Uterus (tissue), 4 donors: ENCODE measurements around the gene PDLIM4. TPM values are rescaled to one million over a fixed set of nuclear protein-coding genes. Genes with fewer than 3 reads are reported as not detected.

Source experiments
- DNase-seq, 2 donors: peaks; one replicate each; pipeline ENCODE4 v3.0.0-alpha.2; 2019 to 2020
- H3K27ac ChIP-seq, 2 donors: fragments of 200-600 bp; sonication (generic); 1 replicate in 1 of 2; 2 replicates in 1 of 2; pipeline ENCODE4 v1.5.1; 2016 to 2018
- H3K27me3 ChIP-seq, 2 donors: fragments of 200-600 bp; sonication (generic); one replicate each; pipeline ENCODE4 v1.5.1; 2018 to 2019; ENCODE audit warnings: control low read depth in 1 of 2
- H3K36me3 ChIP-seq, 2 donors: fragments of 200-600 bp; sonication (generic); one replicate each; pipeline ENCODE4 v1.5.1; 2019; ENCODE audit warnings: control low read depth in 1 of 2
- H3K4me1 ChIP-seq, 2 donors: fragments of 200-600 bp; sonication (generic); one replicate each; pipeline ENCODE4 v1.5.1; 2018 to 2019; ENCODE audit warnings: control low read depth in 1 of 2
- H3K4me3 ChIP-seq, 2 donors: fragments of 200-600 bp; sonication (generic); 1 replicate in 1 of 2; 2 replicates in 1 of 2; pipeline ENCODE4 v1.5.1; 2018 to 2019; ENCODE audit warnings: mild to moderate bottlenecking in 1 of 2
- H3K9me3 ChIP-seq, 2 donors: fragments of 200-600 bp; sonication (generic); one replicate each; pipeline ENCODE4 v1.5.1; 2019; ENCODE audit warnings: control low read depth in 1 of 2
- CTCF ChIP-seq, 4 experiments: fragments of 200-600 bp in 2 of 4; fragments of 450-650 bp in 2 of 4; sonication (generic) in 2 of 4; IDR thresholded peaks; one replicate each; pipeline ENCODE4 v1.5.1; 2016 to 2019; ENCODE audit warnings: antibody characterized with exemption in 4 of 4, mild to moderate bottlenecking in 2 of 4, moderate library complexity in 1 of 4
- POLR2A ChIP-seq, 2 donors: fragments of 450-650 bp; IDR thresholded peaks; one replicate each; pipeline ENCODE4 v1.6.1; 2016; ENCODE audit warnings: antibody characterized with exemption in 2 of 2, mild to moderate bottlenecking in 1 of 2, moderate library complexity in 1 of 2
- intact Hi-C: fragments of 100-400 bp; cut with DNase I; formaldehyde crosslinking; loops from one replicate; pipeline ENCODE4 v1.15.1; 2023; ENCODE audit warnings: low total_unique reads
- total RNA-seq, 4 donors: library from RNA; depleted of rRNA in 3 of 4; stranded (reverse); fragments of >200 nt in 3 of 4; gene quantifications; one replicate each; pipeline versions ENCODE4 v1.1.0 to v1.2.4, GENCODE V29; 2014 to 2023
- donor health status: DM: yes; HTN: yes; CAD: no.

The PDLIM4 gene
- total RNA-seq, 4 donors from 2014 or later: 14.1 to 148 (median 45.3) TPM

GRCh38 chr5:132266836-132267160 is 9.3 kb downstream of the PDLIM4 start:
- TF ChIP-seq CTCF (IDR thresholded peaks at IDR 0.05) (no peak), POLR2A (IDR thresholded peaks at IDR 0.05) (no peak)
- intact Hi-C loops: no loop called here
- H3K36me3 ChIP-seq: no peaks in the 10 kb centered on the region
- no peaks in the 10 kb centered on the region for H3K9me3 ChIP-seq
- no peak for DNase-seq
- no peaks in the 10 kb centered on the region for H3K27me3 ChIP-seq
- H3K4me1 ChIP-seq: peaks cover 27 to 68% of the 10 kb centered on the region in 2 donors
- no peak overlapping the region for H3K4me3 ChIP-seq
- H3K27ac ChIP-seq: peak overlapping the region; percentile 96 to 99

- peaks cover 23 to 63% of the 10 kb centered on the region in 2 donors for H3K4me1 ChIP-seq
- peak overlapping the region; percentile 96 to 99 for H3K27ac ChIP-seq
- DNase-seq: no peak
- intact Hi-C loops: no loop called here
- TF ChIP-seq POLR2A (IDR thresholded peaks at IDR 0.05) (no peak), CTCF (IDR thresholded peaks at IDR 0.05) (no peak)
- H3K27me3 ChIP-seq: no peaks in the 10 kb centered on the region
- no peaks in the 10 kb centered on the region for H3K36me3 ChIP-seq
- H3K4me3 ChIP-seq: no peak overlapping the region
- H3K9me3 ChIP-seq: no peaks in the 10 kb centered on the region
Observed at GRCh38 chr5:132267166-132267739, 9.8 kb downstream of the PDLIM4 start.

GRCh38 chr5:132267931-132268768 is 10.7 kb downstream of the PDLIM4 start:
- intact Hi-C loops: no loop called here
- Histone ChIP-seq H3K9me3 (no peaks in the 10 kb centered on the region), H3K27me3 (no peaks in the 10 kb centered on the region), H3K27ac (peak overlapping the region; percentile 96 to 99), H3K4me3 (no peak overlapping the region), H3K36me3 (no peaks in the 10 kb centered on the region), H3K4me1 (peaks cover 20 to 54% of the 10 kb centered on the region in 2 donors)
- no peak for TF ChIP-seq CTCF (IDR thresholded peaks at IDR 0.05)
- no peak for TF ChIP-seq POLR2A (IDR thresholded peaks at IDR 0.05)
- no peak for DNase-seq

DNA sequence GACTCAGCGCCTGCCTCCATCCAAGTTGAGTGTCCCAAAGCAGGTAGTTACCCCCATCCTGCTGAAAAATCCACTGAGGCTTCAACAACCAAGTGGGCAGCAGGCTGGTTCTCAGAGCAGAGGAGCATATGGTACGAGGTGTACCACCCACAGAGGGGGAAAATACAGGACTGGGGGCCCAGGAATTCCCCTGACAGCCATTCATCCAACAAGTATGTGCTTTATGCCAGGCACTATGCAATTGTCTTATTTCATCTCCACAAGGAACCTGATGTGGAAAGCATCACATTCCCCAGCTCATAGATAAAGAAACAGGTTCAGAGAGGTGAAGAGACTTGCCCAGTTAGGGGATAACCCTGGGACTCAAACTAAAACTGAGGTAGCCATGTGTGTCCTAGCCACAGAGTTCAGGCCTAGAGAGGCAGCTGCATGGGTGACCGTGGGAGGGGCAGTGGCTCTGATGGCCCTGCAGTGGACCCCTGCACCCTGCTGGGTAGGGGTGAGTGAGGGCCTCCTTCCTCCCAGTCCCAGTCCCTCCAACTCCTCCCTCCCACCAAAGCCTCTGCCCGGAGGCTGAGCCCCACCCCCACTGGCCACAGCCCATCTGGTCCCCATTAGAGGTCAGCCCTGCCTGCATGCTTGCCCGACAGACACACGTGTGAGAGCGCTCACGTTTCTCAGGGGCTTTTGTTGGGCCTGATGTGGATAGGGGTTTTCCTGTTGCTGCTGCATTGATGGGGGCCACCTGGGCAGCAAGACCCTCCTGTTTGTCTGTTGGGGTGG is 11.5 kb downstream of the PDLIM4 start:
- intact Hi-C loops: no loop called here
- Histone ChIP-seq H3K4me1 (peaks cover 14 to 46% of the 10 kb centered on the region in 2 donors), H3K4me3 (no peak overlapping the region), H3K27ac (peak overlapping the region; percentile 96 to 99), H3K36me3 (no peaks in the 10 kb centered on the region), H3K27me3 (no peaks in the 10 kb centered on the region), H3K9me3 (no peaks in the 10 kb centered on the region)
- peak in 1 of 2 donors; percentile 49 for DNase-seq
- TF ChIP-seq CTCF (IDR thresholded peaks at IDR 0.05) (no peak), POLR2A (IDR thresholded peaks at IDR 0.05) (no peak)
